Fibroblast of skin of right quadriceps (primary cell): ENCODE measurements around the gene UHRF2.
"Not testable (repeated sequence)": the region's sequence is repeated elsewhere in the genome, so short reads cannot be mapped to it uniquely, and the experiment has no call there.

Experiments used
- DNase-seq: peaks from one replicate; pipeline ENCODE4 v3.0.0-alpha.2; 2013

UHRF2 gene

GRCh38 chr9:6412487-6413364, at the start of gene UHRF2:
Gene UHRF2 (plus strand): TSS chr9:6413199. CDS start chr9:6413491, 292 bp downstream.
- peak; percentile 98 for DNase-seq

- DNase-seq: no peak
Measured at GRCh38 chr9:6367128-6367890, 45.7 kb upstream of the UHRF2 start.

- DNase-seq: no peak
Measured at GRCh38 chr9:6368831-6369230, 44.2 kb upstream of the UHRF2 start.

- DNase-seq: not testable (repeated sequence)
Measured at GRCh38 chr9:6381477-6382012, 31.5 kb upstream of the UHRF2 start.

- DNase-seq: peak; percentile 23
Measured at GRCh38 chr9:6382681-6383080, 30.3 kb upstream of the UHRF2 start.

GRCh38 chr9:6383551-6384225, 29.3 kb upstream of the UHRF2 start:
- DNase-seq: peak; percentile 48

GRCh38 chr9:6384732-6385131, 28.3 kb upstream of the UHRF2 start:
- DNase-seq: no peak

GRCh38 chr9:6399071-6399470, 13.9 kb upstream of the UHRF2 start:
- DNase-seq: no peak

GRCh38 chr9:6405371-6405770, 7.6 kb upstream of the UHRF2 start:
- no peak for DNase-seq

- no peak for DNase-seq
Measured at GRCh38 chr9:6407778-6408177, 5.2 kb upstream of the UHRF2 start.

- no peak for DNase-seq
Measured at GRCh38 chr9:6408320-6408719, 4.7 kb upstream of the UHRF2 start.

GRCh38 chr9:6409811-6410210, 3.2 kb upstream of the UHRF2 start:
- no peak for DNase-seq

GRCh38 chr9:6410633-6411032, 2.4 kb upstream of the UHRF2 start:
- DNase-seq: no peak

GRCh38 chr9:6413365-6414246, 607 bp downstream of the UHRF2 start:
- peak; percentile 4 for DNase-seq

GRCh38 chr9:6414247-6414641, 1.2 kb downstream of the UHRF2 start:
- DNase-seq: peak; percentile 40

GRCh38 chr9:6415266-6415665, 2.3 kb downstream of the UHRF2 start:
- no peak for DNase-seq

- DNase-seq: no peak
Measured at GRCh38 chr9:6417186-6417585, 4.2 kb downstream of the UHRF2 start.

- DNase-seq: no peak
Measured at GRCh38 chr9:6418764-6419163, 5.8 kb downstream of the UHRF2 start.

GRCh38 chr9:6424940-6425339, 11.9 kb downstream of the UHRF2 start:
- DNase-seq: no peak

GRCh38 chr9:6426117-6426516, 13.1 kb downstream of the UHRF2 start:
- DNase-seq: peak; percentile 18

GRCh38 chr9:6428940-6429889, 16.2 kb downstream of the UHRF2 start:
- DNase-seq: no peak
